SHP77 treated with DMSO at 0.1 percent for 48 hours (cell line): Measurements from ENCODE around the gene OXCT2.
"Not testable (repeated sequence)": the region's sequence is repeated elsewhere in the genome, so short reads cannot be mapped to it uniquely, and the experiment has no call there.

Source experiments
- DNase-seq: peaks from one replicate; lab custom pipeline; 2025; lab: John Stamatoyannopoulos, UW

Gene OXCT2

DNA sequence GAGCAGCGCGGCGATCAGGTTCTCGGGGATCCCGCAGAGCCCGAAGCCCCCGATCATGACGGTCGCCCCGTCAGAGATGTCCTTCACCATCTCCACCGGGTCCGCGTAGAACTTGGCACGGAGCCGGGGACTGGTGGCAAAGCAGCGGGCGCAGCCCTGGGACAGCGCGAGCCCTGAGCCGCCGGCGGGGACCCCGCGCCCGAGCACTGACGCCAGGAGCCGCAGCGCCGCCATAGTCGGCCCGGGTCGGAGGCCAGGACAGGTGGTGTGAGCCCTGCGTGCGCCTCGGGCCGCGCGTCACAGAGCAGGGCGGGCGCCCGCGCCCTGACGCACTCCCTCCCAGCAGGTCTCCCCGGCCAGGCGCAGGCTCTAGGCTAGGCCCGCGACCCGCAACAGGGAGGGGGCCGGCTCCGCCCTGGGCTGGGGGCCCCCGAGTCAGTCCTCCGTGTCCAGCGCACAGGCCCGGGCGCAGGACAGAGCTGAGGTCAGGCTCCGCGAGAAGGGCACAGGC, at the start of gene OXCT2:
Gene OXCT2 (minus strand): TSS at position 327 of the 511 bp plus-strand sequence. CDS start 93 bp downstream, at position 234.
- not testable (repeated sequence) for DNase-seq

DNA sequence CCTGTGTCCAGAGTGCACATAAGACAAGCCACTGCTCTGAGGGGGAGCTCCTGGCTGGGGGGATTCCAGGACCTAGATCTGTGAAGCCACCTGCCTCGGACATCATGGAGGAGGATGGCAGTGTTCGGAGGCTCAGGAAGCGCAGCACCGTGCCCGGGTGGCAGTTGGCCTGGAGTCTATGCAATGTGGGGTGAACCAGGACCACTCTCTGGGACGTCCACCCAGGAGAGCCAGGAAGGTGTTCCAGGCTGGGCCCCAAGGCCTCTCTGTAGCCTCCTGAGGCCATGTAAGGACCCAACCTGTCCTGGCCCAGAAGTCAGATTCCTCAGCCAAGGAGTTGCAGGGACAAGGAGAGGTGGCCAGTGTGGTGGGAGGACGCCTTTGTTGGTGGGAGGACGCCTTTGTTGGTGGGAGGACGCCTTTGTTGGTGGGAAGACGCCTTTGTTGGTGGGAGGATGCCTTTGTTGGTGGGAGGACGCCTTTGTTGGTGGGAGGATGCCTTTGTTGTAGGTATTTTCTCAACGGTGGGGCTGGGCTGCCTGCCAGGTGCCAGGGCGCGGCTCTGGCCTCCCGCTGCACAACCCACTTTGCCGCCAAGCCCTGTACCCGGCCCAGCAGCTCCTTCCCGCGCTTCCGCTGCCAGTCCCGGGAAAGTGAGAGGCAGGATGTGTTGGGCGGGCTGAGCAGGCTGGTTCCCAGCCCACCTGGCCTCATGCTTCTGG, 48.1 kb upstream of the OXCT2 start:
- no peak for DNase-seq

DNA sequence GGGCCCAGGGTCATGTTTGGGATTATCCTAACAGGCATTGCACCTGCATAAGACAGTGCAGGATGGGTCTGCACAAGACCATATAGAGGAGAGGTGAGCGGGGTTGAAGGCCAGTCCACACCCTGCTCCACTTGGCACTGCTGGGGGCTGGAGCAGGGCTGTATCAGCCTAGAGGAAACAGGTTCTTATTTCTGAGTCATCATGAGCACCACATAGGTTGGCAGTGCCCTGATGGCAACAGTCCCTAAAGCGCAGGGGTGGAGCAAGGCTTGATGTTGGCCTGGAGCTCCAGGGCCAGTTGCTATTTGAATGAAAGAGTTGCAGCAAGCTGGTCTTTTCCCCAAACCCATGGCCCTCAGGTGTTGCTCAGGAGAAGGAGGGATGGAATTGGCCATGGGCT, 47.3 kb upstream of the OXCT2 start:
- no peak for DNase-seq

DNA sequence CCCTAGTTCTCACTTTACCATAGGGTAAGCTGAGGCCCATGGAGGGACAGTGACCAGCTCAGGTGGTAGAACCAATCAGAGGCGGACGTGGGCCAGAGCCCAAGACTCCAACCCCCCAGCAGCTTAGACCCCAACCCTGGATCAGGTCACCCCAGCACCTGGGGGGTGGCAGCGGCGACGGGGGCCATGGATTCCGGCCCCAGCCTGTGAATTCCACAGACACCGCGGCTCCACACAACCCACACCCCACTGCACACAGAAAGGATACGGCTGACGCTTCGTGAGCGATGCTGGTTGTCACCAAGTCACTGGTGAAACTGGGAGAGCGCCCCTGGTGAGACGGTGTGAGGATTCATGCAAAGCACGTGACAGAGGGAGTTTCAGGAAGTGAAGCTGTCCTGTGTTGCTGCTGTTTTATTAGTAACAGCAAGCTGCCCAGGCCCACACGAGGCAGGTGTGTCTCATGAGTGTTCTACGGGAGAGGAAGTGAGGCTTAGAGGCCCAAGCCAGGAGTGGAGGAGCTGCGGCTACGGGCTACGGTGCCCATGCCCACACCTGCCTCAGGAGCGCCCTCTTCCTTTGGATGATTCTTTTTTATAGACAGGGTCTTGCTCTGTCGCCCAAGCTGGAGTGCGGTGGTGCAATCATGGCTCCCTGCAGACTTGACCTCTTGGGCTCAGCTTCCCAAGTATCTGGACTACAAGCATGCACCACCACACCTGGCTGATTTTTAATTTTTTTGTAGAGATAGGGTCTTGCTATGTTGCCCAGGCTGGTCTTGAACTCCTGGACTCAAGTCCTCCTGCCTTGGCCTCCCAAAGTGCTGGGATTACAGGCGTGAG, 46.2 kb upstream of the OXCT2 start:
- DNase-seq = peak; percentile 75

DNA sequence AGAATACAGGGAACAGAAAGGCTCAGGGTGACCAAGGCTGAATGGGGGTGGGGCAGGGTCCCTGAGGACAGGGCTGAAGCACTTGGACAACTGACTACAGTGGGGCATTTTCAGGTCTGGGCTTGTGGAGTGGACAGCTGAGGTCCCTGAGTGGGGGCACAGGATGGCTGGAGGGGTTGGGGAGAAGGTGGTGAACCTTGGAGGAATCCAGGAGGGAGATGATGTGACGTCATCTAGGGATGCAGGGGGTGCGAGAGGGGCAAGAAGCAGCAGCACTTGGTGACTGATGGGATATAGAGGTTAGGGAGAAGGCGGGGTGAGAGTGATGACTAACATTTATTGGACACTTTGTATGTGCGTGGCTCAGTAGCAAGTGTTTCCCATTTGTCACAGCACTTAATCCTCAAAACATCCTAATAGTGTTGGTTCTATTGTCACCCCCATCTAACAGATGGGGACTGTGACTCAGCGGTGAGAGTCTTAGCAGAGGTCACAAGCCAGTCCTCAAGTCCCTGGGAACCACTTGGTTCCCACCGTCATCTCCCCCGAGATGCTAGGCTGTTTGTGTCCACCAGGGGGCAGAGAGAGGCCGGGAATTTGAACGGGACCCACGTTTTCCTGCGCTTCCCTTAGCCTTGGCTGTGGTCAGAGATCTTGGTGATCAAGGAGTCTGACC, 45.4 kb upstream of the OXCT2 start:
- DNase-seq = no peak

DNA sequence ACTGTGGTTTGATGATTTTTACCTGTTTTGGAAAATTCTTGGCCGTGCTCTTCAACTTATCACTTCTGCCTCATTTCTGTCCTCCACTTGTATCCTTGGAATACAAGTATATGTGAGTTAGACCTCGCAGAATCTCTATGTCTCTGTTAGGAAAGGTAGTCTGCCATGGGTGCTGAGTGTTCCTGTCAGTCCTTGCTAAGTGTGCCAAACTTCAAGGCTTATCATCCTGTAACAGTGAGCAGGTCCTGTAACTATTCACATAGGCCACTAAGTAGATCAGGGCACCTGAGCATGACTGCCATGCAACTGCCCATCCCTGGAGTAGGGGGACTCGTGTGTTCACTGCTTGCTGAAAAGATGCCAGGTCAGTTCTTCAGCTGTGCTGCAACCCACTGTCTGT, 41.8 kb upstream of the OXCT2 start:
- no peak for DNase-seq

DNA sequence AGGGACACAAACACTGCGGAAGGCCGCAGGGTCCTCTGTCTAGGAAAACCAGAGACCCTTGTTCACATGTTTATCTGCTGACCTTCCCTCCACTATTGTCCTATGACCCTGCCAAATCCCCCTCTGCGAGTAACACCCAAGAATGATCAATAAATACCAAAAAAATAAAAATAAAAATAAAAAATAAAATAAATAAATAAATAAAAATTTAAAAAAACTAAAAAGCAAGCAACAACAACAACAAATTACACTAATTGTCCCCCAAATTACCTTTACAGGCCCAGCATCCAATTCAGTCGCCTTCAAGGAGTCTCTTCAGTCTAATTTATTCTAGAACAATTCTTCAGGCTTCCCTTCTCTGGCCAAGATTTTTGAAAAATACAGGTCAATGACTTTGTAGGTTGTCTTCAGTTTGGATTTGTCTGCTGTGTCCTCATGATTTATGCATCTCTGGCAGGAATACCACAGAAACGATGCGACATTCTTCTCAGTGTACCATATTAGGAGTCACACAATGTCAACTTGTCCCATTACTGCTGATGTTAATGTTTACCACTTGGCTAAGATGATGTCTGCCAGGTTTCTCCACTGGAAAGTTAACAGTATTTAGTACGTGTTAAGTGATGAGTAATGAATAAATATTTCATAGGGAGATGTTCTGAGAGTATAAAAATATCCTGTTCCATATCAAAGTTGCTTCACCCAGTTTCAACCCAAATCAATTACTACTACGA, 37.8 kb upstream of the OXCT2 start:
- no peak for DNase-seq

DNA sequence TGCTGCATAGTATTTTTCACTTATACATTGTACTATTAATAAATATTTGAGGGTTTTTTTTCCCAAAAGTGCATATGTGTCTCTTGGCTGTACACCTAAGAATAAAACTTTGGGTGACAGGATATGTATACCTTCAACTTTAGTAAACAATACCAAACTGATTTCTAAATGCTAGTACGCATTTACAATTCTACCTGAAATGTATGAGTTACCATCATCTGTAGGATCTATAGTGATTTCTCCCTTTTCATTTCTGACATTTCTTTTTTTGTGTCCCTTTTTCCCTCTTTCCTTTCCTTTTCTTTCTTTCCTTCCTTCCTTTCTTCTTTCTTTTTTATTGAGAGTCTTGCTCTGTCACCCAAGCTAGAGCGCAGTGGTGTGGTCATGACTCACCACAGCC, 34.2 kb upstream of the OXCT2 start:
- no peak for DNase-seq

DNA sequence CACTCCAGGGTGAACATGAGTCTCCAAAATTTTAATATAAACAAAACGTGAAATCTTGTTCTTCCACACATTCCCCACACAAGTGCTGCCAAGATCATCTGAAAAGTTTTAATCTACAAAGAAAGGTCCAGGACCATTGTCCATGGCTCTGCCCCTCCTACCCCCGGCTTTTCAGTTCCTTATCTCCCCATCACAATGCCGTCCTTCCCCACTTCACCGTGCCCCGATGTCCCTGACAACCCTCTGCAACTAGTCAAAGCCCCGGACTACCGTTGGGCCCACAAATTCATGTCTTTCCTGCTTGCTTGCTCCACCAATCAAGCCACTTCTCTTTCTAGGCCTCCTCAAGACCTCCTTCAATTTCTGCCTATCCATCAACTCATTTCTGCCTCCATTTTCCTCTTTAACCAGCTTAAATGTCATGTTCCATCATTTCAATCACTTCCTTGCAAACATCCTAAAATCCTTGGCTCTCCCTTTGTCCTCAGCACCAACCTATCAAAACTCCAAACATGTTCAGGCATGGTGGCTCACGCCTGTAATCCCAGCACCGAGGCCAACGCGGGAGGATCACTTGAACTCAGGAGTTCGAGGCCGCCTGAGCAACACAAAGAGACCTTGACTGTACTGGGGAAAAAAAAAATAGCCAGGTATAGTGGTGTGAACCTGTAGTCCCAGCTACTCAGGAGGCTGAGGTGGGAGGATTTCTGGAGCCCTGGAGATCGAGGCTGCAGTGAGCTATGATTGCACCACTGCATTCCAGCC, 31.5 kb upstream of the OXCT2 start:
- no peak for DNase-seq

DNA sequence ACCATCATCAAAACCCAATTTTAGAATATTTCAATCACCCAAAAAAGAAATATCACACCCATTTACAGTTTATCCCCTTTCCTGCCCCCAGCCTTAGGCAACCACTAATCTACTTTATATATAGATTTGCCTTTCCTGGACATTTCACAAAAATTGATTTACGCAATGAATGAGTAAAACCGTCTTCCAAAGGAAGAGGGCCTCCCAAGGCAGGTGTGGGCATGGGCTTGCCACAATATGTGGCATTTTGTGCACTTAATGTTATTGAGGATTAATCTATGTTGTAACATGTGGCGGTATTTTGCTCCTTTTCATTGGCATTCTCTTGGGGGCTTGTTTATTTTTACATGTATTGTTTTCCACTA, 29.3 kb upstream of the OXCT2 start:
- no peak for DNase-seq

DNA sequence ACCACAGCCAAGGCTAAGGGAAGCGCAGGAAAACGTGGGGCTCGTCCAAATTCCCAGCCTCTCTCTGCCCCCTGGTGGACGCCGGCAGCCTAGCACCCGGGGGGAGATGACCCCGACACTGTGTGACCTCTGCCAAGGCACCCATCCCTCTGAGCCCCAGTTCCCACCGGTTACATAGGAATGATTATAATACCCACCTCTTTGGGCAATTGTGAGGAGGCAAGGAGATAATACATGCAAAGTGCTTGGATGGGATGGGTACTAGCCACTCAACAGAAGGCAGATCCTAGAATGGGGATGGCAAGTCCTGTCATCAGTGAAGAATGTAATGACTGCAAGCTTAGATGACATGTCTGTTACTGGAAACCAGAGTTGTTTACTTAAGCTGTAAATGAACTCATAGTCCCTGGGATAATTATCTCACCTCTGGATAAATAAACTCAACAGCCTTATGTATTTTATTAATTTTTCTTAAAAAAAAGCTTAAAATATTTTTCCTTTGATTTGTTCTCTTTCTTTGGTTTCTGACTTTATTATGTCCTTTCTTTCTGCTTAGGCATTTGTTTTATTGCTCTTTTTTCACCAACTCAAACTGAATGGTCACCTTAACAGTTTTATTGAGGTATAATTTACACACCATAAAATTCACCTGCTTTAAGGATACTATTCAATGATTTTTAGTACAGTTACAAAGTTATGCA, 28.8 kb upstream of the OXCT2 start:
- DNase-seq = peak; percentile 4

DNA sequence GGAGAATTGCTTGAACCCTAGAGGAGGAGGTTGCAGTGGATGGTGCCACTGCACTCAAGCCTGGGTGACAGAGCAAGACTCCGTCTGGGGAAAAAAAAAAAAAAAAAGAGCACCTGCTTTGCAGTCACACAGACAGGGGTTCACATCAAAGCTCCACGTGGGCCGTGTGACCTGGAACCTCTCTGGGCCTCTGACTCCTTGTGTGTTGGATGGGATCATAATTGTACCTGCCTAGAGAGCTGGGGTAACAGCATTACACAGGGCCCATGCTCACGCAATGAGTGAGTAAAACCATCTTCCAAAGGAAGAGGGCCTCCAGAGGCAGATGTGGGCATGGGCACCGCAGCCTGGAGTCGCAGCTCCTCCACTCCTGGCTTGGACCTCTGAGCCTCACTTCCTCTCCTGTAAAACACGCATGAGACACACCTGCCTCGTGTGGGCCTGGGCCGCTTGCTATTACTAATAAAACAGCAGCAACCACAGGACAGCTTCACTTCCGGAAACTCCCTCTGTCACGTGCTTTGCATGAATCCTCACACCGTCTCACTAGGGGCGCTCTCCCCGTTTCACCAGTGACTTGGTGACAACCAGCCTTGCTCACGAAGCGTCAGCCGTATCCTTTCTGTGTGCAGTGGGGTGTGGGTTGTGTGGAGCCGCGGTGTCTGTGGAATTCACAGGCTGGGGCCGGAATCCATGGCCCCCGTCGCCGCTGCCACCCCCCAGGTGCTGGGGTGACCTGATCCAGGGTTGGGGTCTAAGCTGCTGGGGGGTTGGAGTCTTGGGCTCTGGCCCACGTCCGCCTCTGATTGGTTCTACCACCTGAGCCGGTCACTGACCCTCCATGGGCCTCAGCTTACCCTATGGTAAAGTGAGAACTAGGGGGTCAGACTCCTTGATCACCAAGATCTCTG, 28.0 kb upstream of the OXCT2 start:
- DNase-seq = peak; percentile 64

DNA sequence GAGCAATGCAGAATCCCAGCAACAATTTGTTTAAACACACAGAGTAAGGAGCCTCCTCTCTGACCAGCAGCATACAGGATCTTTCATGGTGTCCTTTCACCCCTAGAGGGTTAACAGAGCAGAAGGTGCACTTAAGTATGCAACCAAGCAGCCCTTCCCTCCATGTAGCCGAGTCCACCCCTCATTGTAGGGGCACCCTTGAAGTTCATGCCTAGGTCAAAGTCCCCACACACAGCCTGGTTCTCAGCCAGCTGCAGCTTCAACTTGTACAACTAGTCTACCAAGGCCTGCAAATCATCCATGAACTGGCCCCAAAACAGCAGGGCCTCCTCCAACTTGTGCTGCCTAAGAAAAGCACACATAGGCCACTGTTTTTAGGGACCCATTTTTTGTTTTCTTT, 24.5 kb upstream of the OXCT2 start:
- no peak for DNase-seq

DNA sequence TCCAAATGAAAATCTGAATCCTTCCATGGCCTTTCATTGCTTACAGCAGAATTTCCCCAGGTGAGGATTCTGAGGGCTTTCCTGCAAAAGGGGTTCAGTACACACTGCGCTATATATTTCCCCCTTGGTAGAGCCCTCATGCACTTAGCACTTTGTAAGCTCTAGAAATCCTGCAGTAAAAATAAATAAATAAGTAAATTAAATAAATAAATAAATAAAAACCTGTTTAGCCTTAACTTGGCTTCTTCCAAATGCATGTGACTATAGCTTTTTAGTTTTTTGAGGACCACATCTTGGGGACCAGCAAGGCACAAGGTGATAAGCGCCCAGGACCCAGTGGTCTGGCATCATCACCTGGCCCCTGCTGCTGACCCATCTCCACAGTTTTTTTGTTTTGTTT, 20.7 kb upstream of the OXCT2 start:
- no peak for DNase-seq

DNA sequence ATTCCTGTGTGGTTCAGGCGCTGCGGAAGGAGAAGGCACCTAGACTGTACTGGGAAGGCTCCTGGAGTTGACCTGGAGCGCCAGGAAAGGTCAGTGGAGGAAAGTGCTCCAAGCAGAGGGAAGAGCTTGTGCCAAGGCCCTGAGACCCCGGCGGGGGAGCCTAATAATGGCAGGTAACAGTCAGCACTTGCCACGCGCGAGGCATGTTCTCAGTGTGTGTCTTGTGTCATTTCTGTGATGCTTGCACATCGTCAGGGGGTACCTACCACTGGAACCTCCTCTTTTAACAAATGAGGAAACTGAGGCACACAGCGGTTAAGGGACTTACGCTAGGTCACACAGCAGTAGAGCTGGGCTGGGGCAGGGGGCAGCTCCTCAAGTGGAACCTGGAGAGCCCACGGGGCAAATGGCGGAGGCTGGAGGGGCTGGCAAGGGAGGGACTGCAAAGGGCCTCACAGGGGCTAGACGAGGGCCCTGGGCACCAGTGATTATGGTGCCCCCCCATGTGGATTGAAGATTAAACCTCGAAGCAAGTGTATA, 18.5 kb upstream of the OXCT2 start:
- no peak for DNase-seq

DNA sequence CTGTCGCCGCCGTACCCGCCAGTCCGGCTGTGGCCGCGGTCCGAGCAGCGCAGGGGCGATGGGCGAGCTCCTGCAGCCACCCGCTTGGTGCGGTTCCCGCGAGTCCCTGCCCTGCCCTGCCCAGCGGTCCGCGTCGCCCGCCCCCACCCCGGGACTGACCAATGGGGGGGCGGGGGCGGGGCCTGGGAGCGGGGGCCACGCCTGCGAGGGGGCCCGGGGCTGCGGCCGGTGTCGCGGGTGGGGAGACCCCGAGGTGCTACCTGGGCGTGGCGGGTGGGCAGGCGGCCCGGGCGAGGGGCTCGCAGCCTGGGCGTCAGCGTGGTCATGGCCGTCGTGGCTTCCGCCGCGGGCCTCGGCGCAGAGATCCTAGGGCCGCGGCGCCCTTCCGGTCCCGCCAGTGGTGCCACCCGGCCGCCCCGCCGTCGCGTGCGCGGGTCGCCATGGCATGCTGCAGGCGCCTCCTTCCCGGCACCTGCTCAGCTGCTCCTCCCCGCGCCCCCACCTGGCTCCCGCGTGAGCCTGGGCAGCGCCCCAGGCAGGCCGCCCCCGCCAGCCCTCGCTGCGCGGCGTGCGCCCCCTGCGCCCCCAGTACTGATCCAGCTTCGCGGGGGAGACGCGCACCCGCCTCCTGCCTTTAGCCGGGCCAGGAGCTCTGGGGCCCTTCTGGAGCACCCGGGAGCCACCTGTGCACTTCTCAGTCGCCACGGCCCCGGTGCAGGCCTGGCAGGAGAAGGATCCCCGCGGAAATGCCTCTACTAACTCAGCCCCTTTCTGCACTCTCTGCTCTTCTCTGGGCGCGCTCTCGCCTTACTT, 17.8 kb upstream of the OXCT2 start, which contains the start of gene BMP8B:
Gene BMP8B (minus strand): TSS at position 108 of the 813 bp plus-strand sequence. CDS start 380 bp downstream, outside the sequence.
- peak; percentile 12 for DNase-seq

DNA sequence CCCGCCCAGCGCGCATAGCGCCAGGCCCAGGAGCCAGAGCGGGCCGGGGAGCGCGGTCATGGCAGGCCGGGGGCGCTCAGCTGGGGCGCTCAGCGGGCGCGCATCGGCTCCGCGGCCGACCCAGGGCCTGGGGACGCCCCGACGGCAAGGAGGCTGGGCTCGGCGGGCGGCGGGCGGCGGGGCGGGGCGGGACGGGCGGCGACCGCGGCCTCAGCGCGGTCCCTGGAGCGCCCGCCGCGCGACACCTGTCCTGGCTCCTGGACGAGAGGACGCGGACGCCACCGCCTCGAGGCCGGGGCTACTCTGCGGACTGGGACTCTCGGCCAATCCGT, 17.2 kb upstream of the OXCT2 start:
- no peak for DNase-seq

DNA sequence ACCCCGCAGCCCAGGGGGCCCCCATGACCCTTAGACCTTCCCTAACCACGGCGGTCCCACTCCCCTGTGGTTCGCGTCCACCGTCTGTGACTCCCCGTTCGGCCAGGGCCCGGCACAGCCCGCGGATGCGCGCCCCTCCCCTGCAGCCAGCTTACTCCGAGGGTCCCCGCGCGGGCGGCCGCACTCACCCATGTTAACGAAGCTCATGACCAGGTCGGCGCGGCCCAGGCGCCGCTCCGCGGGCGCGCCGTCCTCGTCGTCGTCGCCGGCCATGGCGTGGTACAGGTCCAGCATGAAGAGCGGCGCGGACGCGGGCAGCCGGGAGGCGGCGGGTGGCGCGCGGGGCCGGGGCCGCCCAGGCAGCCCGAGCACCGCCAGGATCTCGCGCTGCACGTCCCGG, 16.8 kb upstream of the OXCT2 start:
- not testable (repeated sequence) for DNase-seq
